Nephron (organoid): Measurements from ENCODE around the gene ARID1B.
A peak's percentile ranks its signal among the peaks of the same experiment; 100 is the strongest.
"Not testable (repeated sequence)": the region's sequence is repeated elsewhere in the genome, so short reads cannot be mapped to it uniquely, and the experiment has no call there.

Source experiments
- H3K27ac Mint-ChIP-seq, 3 experiments: 2 replicates each; pipeline ENCODE4 v1.8.0; 2020; ENCODE audit warnings: mixed read lengths in 3 of 3, mild to moderate bottlenecking in 2 of 3, moderate library complexity in 1 of 3
- H3K27me3 Mint-ChIP-seq: 2 replicates; pipeline ENCODE4 v1.8.0; 2021; ENCODE audit warnings: low read depth, mild to moderate bottlenecking, moderate library complexity, mixed read lengths
- H3K36me3 Mint-ChIP-seq: 2 replicates; pipeline ENCODE4 v1.8.0; 2020; ENCODE audit warnings: low read depth, mixed read lengths
- H3K4me1 Mint-ChIP-seq: 2 replicates; pipeline ENCODE4 v1.8.0; 2020; ENCODE audit warnings: mixed read lengths
- H3K4me3 Mint-ChIP-seq, 3 experiments: 2 replicates each; pipeline ENCODE4 v1.8.0; 2020; ENCODE audit warnings: mild to moderate bottlenecking in 3 of 3, mixed read lengths in 3 of 3, moderate library complexity in 2 of 3
- H3K9me3 Mint-ChIP-seq: 2 replicates; pipeline ENCODE4 v1.8.0; 2020; ENCODE audit warnings: mixed read lengths
- CTCF ChIP-seq, 3 experiments: fragments of 200-600 bp; sonication (generic); IDR thresholded peaks; one replicate each; pipeline ENCODE4 v1.5.0; 2021; ENCODE audit warnings: antibody characterized with exemption in 3 of 3; ENCODE audit not compliant: unreplicated experiment in 3 of 3

Gene ARID1B

GRCh38 chr6:156943816-156944215, 166.6 kb downstream of the ARID1B start:
- H3K4me1 Mint-ChIP-seq, result peaks cover 44% of the 10 kb centered on the region
- H3K4me3 Mint-ChIP-seq, result no peak overlapping the region
- no peak overlapping the region for H3K27ac Mint-ChIP-seq
- no peaks in the 10 kb centered on the region for H3K27me3 Mint-ChIP-seq
- no peak for TF ChIP-seq CTCF (IDR thresholded peaks at IDR 0.05; ENCODE audit: unreplicated experiment in 3 of 3)
- H3K36me3 Mint-ChIP-seq, result no peaks in the 10 kb centered on the region
- H3K9me3 Mint-ChIP-seq, result no peaks in the 10 kb centered on the region

GRCh38 chr6:156944412-156944811, 167.2 kb downstream of the ARID1B start:
- Mint-ChIP-seq H3K9me3 (no peaks in the 10 kb centered on the region), H3K36me3 (no peaks in the 10 kb centered on the region), H3K4me1 (peaks cover 50% of the 10 kb centered on the region), H3K27me3 (no peaks in the 10 kb centered on the region), H3K27ac (peak overlapping the region in 1 of 3 experiments; percentile 25), H3K4me3 (no peak overlapping the region)
- no peak for TF ChIP-seq CTCF (IDR thresholded peaks at IDR 0.05; ENCODE audit: unreplicated experiment in 3 of 3)

GRCh38 chr6:156945789-156946172, 168.6 kb downstream of the ARID1B start:
- not testable (repeated sequence) for H3K27me3 Mint-ChIP-seq, H3K4me3 Mint-ChIP-seq, H3K36me3 Mint-ChIP-seq, H3K9me3 Mint-ChIP-seq
- Mint-ChIP-seq H3K4me1 (peaks cover 44% of the 10 kb centered on the region), H3K27ac (peak overlapping the region in 1 of 3 experiments; percentile 39)

- no peak for TF ChIP-seq CTCF (IDR thresholded peaks at IDR 0.05; ENCODE audit: unreplicated experiment in 3 of 3)
- Mint-ChIP-seq H3K27ac (peak overlapping the region in 2 of 3 experiments; percentile 13 to 19), H3K9me3 (no peaks in the 10 kb centered on the region), H3K27me3 (no peaks in the 10 kb centered on the region), H3K4me3 (no peak overlapping the region), H3K36me3 (no peaks in the 10 kb centered on the region), H3K4me1 (peaks cover 44% of the 10 kb centered on the region)
Measured at GRCh38 chr6:156946370-156946936, 169.3 kb downstream of the ARID1B start.

- no peak for TF ChIP-seq CTCF (IDR thresholded peaks at IDR 0.05; ENCODE audit: unreplicated experiment in 3 of 3)
- Mint-ChIP-seq H3K4me3 (no peak overlapping the region), H3K27ac (no peak overlapping the region), H3K9me3 (no peaks in the 10 kb centered on the region), H3K27me3 (no peaks in the 10 kb centered on the region), H3K36me3 (no peaks in the 10 kb centered on the region), H3K4me1 (peaks cover 43% of the 10 kb centered on the region)
Measured at GRCh38 chr6:156948277-156948676, 171.1 kb downstream of the ARID1B start.

- peaks cover 49% of the 10 kb centered on the region for H3K4me1 Mint-ChIP-seq
- no peak overlapping the region for H3K4me3 Mint-ChIP-seq
- peak overlapping the region in 2 of 3 experiments; percentile 30 to 38 for H3K27ac Mint-ChIP-seq
- no peak for TF ChIP-seq CTCF (IDR thresholded peaks at IDR 0.05; ENCODE audit: unreplicated experiment in 3 of 3)
- no peaks in the 10 kb centered on the region for H3K36me3 Mint-ChIP-seq
- no peaks in the 10 kb centered on the region for H3K9me3 Mint-ChIP-seq
- no peaks in the 10 kb centered on the region for H3K27me3 Mint-ChIP-seq
Measured at GRCh38 chr6:156948807-156949206, 171.6 kb downstream of the ARID1B start.
